GM12878 (cell line): ENCODE measurements around the gene EPHA4. TPM values are rescaled to one million over a fixed set of nuclear protein-coding genes. Genes with fewer than 3 reads are reported as not detected.

Experiments used
- ATAC-seq: fragments of 200-7000 bp; cut with Tn5 transposase; 3 replicates; pipeline ENCODE4 v1.9.1; 2020; ENCODE audit warnings: mild to moderate bottlenecking, moderate library complexity
- BruUV-seq: library from RNA; stranded (reverse); fragments of 400-500 nt; replicated peaks from 2 replicates; lab custom pipeline; 2021; lab: Mats Ljungman, UMichigan
- CTCF ChIA-PET: fragments of 300-600 bp; sonication (Branson Sonifier 250); formaldehyde crosslinking; extraction: SDS; loops from one replicate; lab custom pipeline; 2021; ENCODE audit warnings: inconsistent platforms; lab: Yijun Ruan, JAX
- POLR2A ChIA-PET: fragments of 350-600 bp; formaldehyde crosslinking; extraction: SDS; loops from one replicate; lab custom pipeline; 2021; ENCODE audit warnings: inconsistent platforms; lab: Charles Lee
- RAD21 ChIA-PET: fragments of 300-600 bp; sonication (Branson Sonifier 250); formaldehyde crosslinking; loops from one replicate; lab custom pipeline; 2023; ENCODE audit warnings: antibody characterized with exemption; ENCODE audit not compliant: unreplicated experiment; lab: Charles Lee
- SMC1A ChIA-PET: fragments of 300-600 bp; sonication (Branson Sonifier 250); formaldehyde crosslinking; loops from one replicate; lab custom pipeline; 2023; ENCODE audit not compliant: unreplicated experiment, uncharacterized antibody; lab: Charles Lee
- DNase-seq: peaks from one replicate; pipeline ENCODE4 v3.0.0-alpha.2; 2011; ENCODE audit warnings: low read depth, low spot score
- FAIRE-seq: peaks from 3 replicates; lab custom pipeline; 2011; peaks lifted over from hg19 to GRCh38; lab: Jason Lieb, UNC
- H2AFZ ChIP-seq: 2 replicates; pipeline ENCODE4 v1.6.0; 2011; ENCODE audit warnings: low read depth, low read length, control low read depth; ENCODE audit not compliant: control insufficient read depth
- H3K27ac ChIP-seq: 2 replicates; pipeline ENCODE4 v1.5.1; 2011; ENCODE audit warnings: control low read depth; ENCODE audit not compliant: control insufficient read depth, insufficient read depth
- H3K27me3 ChIP-seq, 2 experiments: replicated peaks in 1 of 2; 2 replicates each; pipeline versions ENCODE4 v1.6.0 to v1.6.1; 2011; ENCODE audit warnings: low read length in 1 of 2; ENCODE audit not compliant: control insufficient read depth in 2 of 2, insufficient read depth in 2 of 2
- H3K36me3 ChIP-seq, 2 experiments: 2 replicates each; pipeline ENCODE4 v1.5.1; 2011; ENCODE audit warnings: low read length in 1 of 2; ENCODE audit not compliant: control insufficient read depth in 2 of 2, insufficient read depth in 2 of 2
- H3K4me1 ChIP-seq: 2 replicates; pipeline ENCODE4 v1.6.1; 2011; ENCODE audit warnings: mild to moderate bottlenecking, low read length, moderate library complexity, mixed read lengths; ENCODE audit not compliant: control insufficient read depth, insufficient read depth
- H3K4me2 ChIP-seq: 2 replicates; pipeline ENCODE4 v1.6.0; 2011; ENCODE audit warnings: control low read depth; ENCODE audit not compliant: control insufficient read depth, insufficient read depth
- H3K4me3 ChIP-seq: fragments of 200-600 bp; sonication (generic); 2 replicates; pipeline ENCODE4 v1.5.1; 2016
- H3K79me2 ChIP-seq: 2 replicates; pipeline ENCODE4 v1.6.0; 2011; ENCODE audit warnings: low read length; ENCODE audit not compliant: control insufficient read depth, insufficient read depth
- H3K9ac ChIP-seq: 2 replicates; pipeline ENCODE4 v1.8.0; 2011; ENCODE audit warnings: low read length, control low read depth, mixed read lengths; ENCODE audit not compliant: control insufficient read depth, insufficient read depth
- H3K9me3 ChIP-seq: replicated peaks from 3 replicates; pipeline ENCODE4 v1.5.1; 2011; ENCODE audit warnings: mild to moderate bottlenecking, low read length; ENCODE audit not compliant: control insufficient read depth, insufficient read depth
- H4K20me1 ChIP-seq: 2 replicates; pipeline ENCODE4 v1.6.0; 2011; ENCODE audit not compliant: control insufficient read depth, insufficient read depth
- IKZF1 ChIP-seq: fragments of 450-650 bp; conservative IDR thresholded peaks from 2 replicates; pipeline ENCODE4 v1.6.1; 2017; ENCODE audit warnings: antibody characterized with exemption, mild to moderate bottlenecking
- IRF5 ChIP-seq: fragments of 450-650 bp; IDR thresholded peaks from 2 replicates; pipeline ENCODE4 v1.6.1; 2017; ENCODE audit warnings: borderline replicate concordance
- KAT2A ChIP-seq: conservative IDR thresholded peaks from 2 replicates; pipeline ENCODE4 v1.6.1; 2011; ENCODE audit warnings: low read depth, low read length; ENCODE audit not compliant: control insufficient read depth
- NFIC ChIP-seq: IDR thresholded peaks from 2 replicates; pipeline ENCODE4 v1.6.1; 2012; ENCODE audit warnings: low read depth, mild to moderate bottlenecking, inconsistent platforms, low read length, moderate library complexity
- NFXL1 ChIP-seq: fragments of 450-650 bp; IDR thresholded peaks from 2 replicates; pipeline ENCODE4 v1.6.1; 2017; ENCODE audit warnings: antibody characterized with exemption, mild to moderate bottlenecking, borderline replicate concordance
- RELA ChIP-seq: fragments of 450-650 bp; IDR thresholded peaks from 2 replicates; pipeline ENCODE4 v1.8.0; 2014; ENCODE audit warnings: borderline replicate concordance; ENCODE audit not compliant: partially characterized antibody
- SMC3 ChIP-seq: IDR thresholded peaks from 2 replicates; pipeline ENCODE4 v1.6.1; 2011; ENCODE audit warnings: low read length, improper control_type of control experiment, borderline replicate concordance
- SP1 ChIP-seq: IDR thresholded peaks from one replicate; pipeline ENCODE4 v1.6.1; 2011; ENCODE audit warnings: low read depth, low read length
- SREBF2 ChIP-seq: IDR thresholded peaks from 2 replicates; pipeline ENCODE4 v1.6.1; 2012; ENCODE audit warnings: mild to moderate bottlenecking, low read length
- TBL1XR1 ChIP-seq: IDR thresholded peaks from 2 replicates; pipeline ENCODE4 v1.6.1; 2012; ENCODE audit warnings: low read depth, low read length, improper control_type of control experiment
- TCF7 ChIP-seq: IDR thresholded peaks from 2 replicates; pipeline ENCODE4 v1.6.1; 2014; ENCODE audit warnings: antibody characterized with exemption, borderline replicate concordance
- YY1 ChIP-seq: IDR thresholded peaks from 2 replicates; pipeline ENCODE4 v1.6.1; 2011; ENCODE audit warnings: low read depth, mild to moderate bottlenecking, low read length
- ZNF274 ChIP-seq: IDR thresholded peaks from one replicate; pipeline ENCODE4 v1.8.0; 2011; ENCODE audit not compliant: insufficient read length, insufficient read depth
- WGBS: methylation state at CpG from one replicate; pipeline ENCODE4 v1.1.6; 2016; ENCODE audit warnings: low lambda C conversion rate; ENCODE audit not compliant: insufficient replicate concordance, insufficient coverage; ENCODE audit errors: missing lambda C conversion rate; 5-methylcytosine and 5-hydroxymethylcytosine counted together
- in situ Hi-C: fragments of 300-500 bp; cut with MboI; formaldehyde crosslinking; loops from 9 replicates; pipeline ENCODE4 v1.14.3; 2018; ENCODE audit warnings: mixed read lengths
- intact Hi-C: fragments of 100-400 bp; cut with micrococcal nuclease; formaldehyde crosslinking; loops from one replicate; pipeline ENCODE4 v1.14.2; 2022; ENCODE audit not compliant: unreplicated experiment
- polyA plus RNA-seq, 11 experiments: library from polyadenylated mRNA; depleted of rRNA in 4 of 11; unstranded in 6 of 11; stranded (reverse) in 5 of 11; fragments of >200 nt; fragmentation: Nextera tagmentation in 4 of 11; fragmentation: Illumina TruSeq in 1 of 11; extraction: Ambion mirVana in 4 of 11; extraction: Trizol in 1 of 11; gene quantifications; 1 replicate in 1 of 11; 2 replicates in 10 of 11; pipeline versions ENCODE4 v1.2.1 to v1.2.3, GENCODE V29; 2011 to 2016; ENCODE audit warnings: inconsistent platforms in 2 of 11, missing spikeins in 2 of 11, low read depth in 1 of 11
- total RNA-seq, 4 experiments: library from RNA; depleted of rRNA in 3 of 4; stranded (reverse); fragments of >200 nt in 3 of 4; fragmentation: Illumina TruSeq in 1 of 4; extraction: Trizol in 1 of 4; gene quantifications; 2 replicates each; pipeline versions ENCODE4 v1.2.1 to v1.2.3, GENCODE V29; 2013 to 2021
- TF ChIP-seq, protein P1 (sequence below): fragments of 150-350 bp; IDR thresholded peaks from 2 replicates; pipeline ENCODE4 v1.6.1; 2016; ENCODE audit warnings: low read depth, low read length

Gene EPHA4
- total and polyA plus RNA-seq, 10 of the 15 experiments (the other 5 are each of a cell fraction or from before 2014, with no cell fraction given) = 0.06 to 1.5 (median 0.33) TPM; not detected in 1

DNA sequence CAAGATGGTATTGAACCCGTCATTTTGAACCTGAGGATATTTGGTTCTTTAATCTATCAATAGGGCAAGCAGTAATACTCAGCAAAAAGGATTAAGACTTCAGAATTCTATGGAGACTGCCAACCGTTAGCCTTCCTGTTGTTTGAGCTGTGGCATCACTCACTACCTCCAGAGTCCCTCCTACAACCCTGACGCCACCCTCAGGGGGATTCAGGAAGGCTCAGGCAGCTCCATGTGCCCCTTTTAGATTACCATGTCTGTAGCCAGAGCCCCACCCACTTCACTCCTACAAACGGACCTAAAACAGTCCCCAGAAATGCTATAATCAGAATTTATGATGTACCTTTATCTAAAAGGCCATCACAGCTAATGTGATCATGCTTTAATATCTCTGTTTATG lies 172.9 kb downstream of the EPHA4 start:
- no peak overlapping the region for H3K4me3 ChIP-seq
- POLR2A ChIA-PET = no interaction called here
- no peaks in the 10 kb centered on the region for H4K20me1 ChIP-seq
- TF ChIP-seq RELA = no peak
- no peak for TF ChIP-seq TCF7
- TF ChIP-seq SMC3 = no peak
- no peak for TF ChIP-seq KAT2A
- TF ChIP-seq IKZF1 = no peak
- TF ChIP-seq, protein P1, sequence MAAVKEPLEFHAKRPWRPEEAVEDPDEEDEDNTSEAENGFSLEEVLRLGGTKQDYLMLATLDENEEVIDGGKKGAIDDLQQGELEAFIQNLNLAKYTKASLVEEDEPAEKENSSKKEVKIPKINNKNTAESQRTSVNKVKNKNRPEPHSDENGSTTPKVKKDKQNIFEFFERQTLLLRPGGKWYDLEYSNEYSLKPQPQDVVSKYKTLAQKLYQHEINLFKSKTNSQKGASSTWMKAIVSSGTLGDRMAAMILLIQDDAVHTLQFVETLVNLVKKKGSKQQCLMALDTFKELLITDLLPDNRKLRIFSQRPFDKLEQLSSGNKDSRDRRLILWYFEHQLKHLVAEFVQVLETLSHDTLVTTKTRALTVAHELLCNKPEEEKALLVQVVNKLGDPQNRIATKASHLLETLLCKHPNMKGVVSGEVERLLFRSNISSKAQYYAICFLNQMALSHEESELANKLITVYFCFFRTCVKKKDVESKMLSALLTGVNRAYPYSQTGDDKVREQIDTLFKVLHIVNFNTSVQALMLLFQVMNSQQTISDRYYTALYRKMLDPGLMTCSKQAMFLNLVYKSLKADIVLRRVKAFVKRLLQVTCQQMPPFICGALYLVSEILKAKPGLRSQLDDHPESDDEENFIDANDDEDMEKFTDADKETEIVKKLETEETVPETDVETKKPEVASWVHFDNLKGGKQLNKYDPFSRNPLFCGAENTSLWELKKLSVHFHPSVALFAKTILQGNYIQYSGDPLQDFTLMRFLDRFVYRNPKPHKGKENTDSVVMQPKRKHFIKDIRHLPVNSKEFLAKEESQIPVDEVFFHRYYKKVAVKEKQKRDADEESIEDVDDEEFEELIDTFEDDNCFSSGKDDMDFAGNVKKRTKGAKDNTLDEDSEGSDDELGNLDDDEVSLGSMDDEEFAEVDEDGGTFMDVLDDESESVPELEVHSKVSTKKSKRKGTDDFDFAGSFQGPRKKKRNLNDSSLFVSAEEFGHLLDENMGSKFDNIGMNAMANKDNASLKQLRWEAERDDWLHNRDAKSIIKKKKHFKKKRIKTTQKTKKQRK = no peak
- TF ChIP-seq TBL1XR1 = no peak
- TF ChIP-seq NFIC = no peak
- TF ChIP-seq IRF5 = no peak
- no peak for TF ChIP-seq YY1
- no peak for TF ChIP-seq SP1
- no peak for TF ChIP-seq SREBF2
- TF ChIP-seq NFXL1 = no peak
- TF ChIP-seq ZNF274 = no peak
- H3K9me3 ChIP-seq = no peaks in the 10 kb centered on the region
- SMC1A ChIA-PET = interaction anchor here (1.5 kb wide), 1 partner anchor 17 kb away, joined by 6 read pairs; no protein-coding TSS in a partner anchor
- RAD21 ChIA-PET = no interaction called here
- intact Hi-C loops (no loop called here), in situ Hi-C loops (no loop called here)
- H3K79me2 ChIP-seq = no peaks in the 10 kb centered on the region
- no peak for FAIRE-seq
- no peak for DNase-seq
- H3K4me1 ChIP-seq = no peaks in the 10 kb centered on the region
- WGBS = 0% methylated on average over 4 of the region's 4 CpGs
- H3K4me2 ChIP-seq = no peak overlapping the region
- no peaks in the 10 kb centered on the region for H3K27me3 ChIP-seq
- H3K9ac ChIP-seq = no peak overlapping the region
- CTCF ChIA-PET = no interaction called here
- no peak for ATAC-seq
- no peak overlapping the region for H3K27ac ChIP-seq
- H3K36me3 ChIP-seq = no peaks in the 10 kb centered on the region
- no TSS peak for BruUV-seq
- no peak overlapping the region for H2AFZ ChIP-seq
